Psoas muscle (tissue), 8 donors: ENCODE results near the gene ARMC3. TPM values are rescaled to one million over a fixed set of nuclear protein-coding genes. Genes with fewer than 3 reads are reported as not detected.

ENCODE experiments used
- ATAC-seq, 4 donors: fragments of 200-7000 bp; cut with Tn5 transposase; one replicate each; pipeline ENCODE4 v1.9.1; 2020; ENCODE audit warnings: moderate library complexity in 3 of 4, mild to moderate bottlenecking in 2 of 4
- DNase-seq, 2 donors: peaks; one replicate each; pipeline ENCODE4 v3.0.0-alpha.2; 2020
- H3K27ac ChIP-seq: fragments of 200-600 bp; one replicate; pipeline ENCODE4 v1.8.0; 2022
- H3K27me3 ChIP-seq, 3 donors: fragments of 200-600 bp in 1 of 3; one replicate each; pipeline versions ENCODE4 v1.6.1 to v1.8.0; 2013 to 2022; ENCODE audit warnings: low read length in 2 of 3, mild to moderate bottlenecking in 2 of 3, moderate library complexity in 1 of 3; ENCODE audit not compliant: insufficient read depth in 3 of 3
- H3K36me3 ChIP-seq, 2 donors: fragments of 200-600 bp in 1 of 2; one replicate each; pipeline versions ENCODE4 v1.6.1 to v1.8.0; 2013 to 2022; ENCODE audit warnings: low read depth in 1 of 2, mild to moderate bottlenecking in 1 of 2, moderate library complexity in 1 of 2; ENCODE audit not compliant: insufficient read depth in 1 of 2
- H3K4me1 ChIP-seq: fragments of 200-600 bp; one replicate; pipeline ENCODE4 v1.8.0; 2022
- H3K4me3 ChIP-seq: fragments of 200-600 bp; one replicate; pipeline ENCODE4 v1.8.0; 2022; ENCODE audit warnings: mild to moderate bottlenecking
- H3K9me3 ChIP-seq: fragments of 200-600 bp; one replicate; pipeline ENCODE4 v1.8.0; 2022
- CTCF ChIP-seq: fragments of 200-600 bp; IDR thresholded peaks from one replicate; pipeline ENCODE4 v1.8.0; 2022; ENCODE audit warnings: antibody characterized with exemption
- WGBS, 3 donors: extraction: QIAGEN DNeasy Blood & Tissue Kit; methylation state at CpG; one replicate each; pipeline versions ENCODE4 v1.1.6 to v1.1.7; 2013; 5-methylcytosine and 5-hydroxymethylcytosine counted together
- intact Hi-C, 2 donors: fragments of 100-400 bp; cut with DNase I; formaldehyde crosslinking; loops; one replicate each; pipeline versions ENCODE4 v1.11.0 to v1.14.2; 2022
- polyA plus RNA-seq, 3 donors: library from polyadenylated mRNA; stranded (reverse); fragments of 200-250 nt; gene quantifications; one replicate each; pipeline ENCODE4 v1.2.3, GENCODE V29; 2013
- total RNA-seq, 4 donors: library from RNA; stranded (reverse); fragmentation: NEBNext Ultra II Directional in 2 of 4; extraction: Animal tissue kit (Norgen Biotek cat#: 25700) in 2 of 4; gene quantifications; one replicate each; pipeline versions ENCODE4 v1.2.1 to v1.2.4, GENCODE V29; 2021 to 2023
- donor health status: healthy with polysubstance abuse.
- donor health status: DM: no; HTN: no; CAD: no; lungs with moderate emphysema.
- donor health status: Bipolar disorder and iron deficiency.
- donor health status: healthy.
- donor health status: DM: yes; HTN: yes; CAD: no.
- donor health status: DM: no; HTN: no; CAD: no.
- donor health status: DM: no; HTN: no; CAD: no.
- donor health status: DM: yes; HTN: yes; CAD: no.

The ARMC3 gene
- total and polyA plus RNA-seq, 7 donors: not detected

GRCh38 chr10:22932626-22933370 is 4.9 kb downstream of the ARMC3 start:
- H3K4me3 ChIP-seq: no peak overlapping the region
- H3K9me3 ChIP-seq: no peaks in the 10 kb centered on the region
- WGBS, 3 donors: 25 to 55% (median 34%) methylated on average over 5 of the region's 5 CpGs
- peak in 2 of 4 donors; percentile 34 to 42 for ATAC-seq
- no peak for DNase-seq
- peaks cover 0 to 3% (median 2%) of the 10 kb centered on the region in 3 donors for H3K27me3 ChIP-seq
- no peaks in the 10 kb centered on the region for H3K36me3 ChIP-seq
- intact Hi-C loops: no loop called here
- H3K27ac ChIP-seq: no peak overlapping the region
- no peaks in the 10 kb centered on the region for H3K4me1 ChIP-seq
- TF ChIP-seq CTCF: no peak

- Histone ChIP-seq H3K36me3 (no peaks in the 10 kb centered on the region), H3K4me1 (no peaks in the 10 kb centered on the region), H3K27ac (no peak overlapping the region), H3K27me3 (peaks cover 0 to 2% (median 0%) of the 10 kb centered on the region in 3 donors), H3K9me3 (no peaks in the 10 kb centered on the region), H3K4me3 (no peak overlapping the region)
- 30 to 52% (median 43%) methylated on average over 3 of the region's 3 CpGs for WGBS, 3 donors
- intact Hi-C loops: no loop called here
- DNase-seq (no peak), ATAC-seq (no peak)
- TF ChIP-seq CTCF: no peak
These were observed 6.9 kb downstream of the ARMC3 start for GRCh38 chr10:22934726-22935125.

- H3K36me3 ChIP-seq: no peaks in the 10 kb centered on the region
- no peak overlapping the region for H3K4me3 ChIP-seq
- whole genome bisulfite sequencing, 3 donors: 89% methylated on average over 1 of the region's 1 CpG
- no peak for TF ChIP-seq CTCF
- no peak overlapping the region for H3K27ac ChIP-seq
- H3K4me1 ChIP-seq: no peaks in the 10 kb centered on the region
- H3K27me3 ChIP-seq: peaks cover 0 to 5% (median 0%) of the 10 kb centered on the region in 3 donors
- H3K9me3 ChIP-seq: peaks cover 13% of the 10 kb centered on the region
- intact Hi-C loops: no loop called here
- no peak for DNase-seq
- no peak for ATAC-seq
These were observed 14.6 kb downstream of the ARMC3 start for GRCh38 chr10:22942437-22942836.

GRCh38 chr10:22945934-22946673 is 18.3 kb downstream of the ARMC3 start:
- ATAC-seq: no peak
- H3K4me3 ChIP-seq: no peak overlapping the region
- H3K36me3 ChIP-seq: no peaks in the 10 kb centered on the region
- WGBS, 3 donors: 88 to 92% (median 90%) methylated on average over 2 of the region's 2 CpGs
- intact Hi-C loops: no loop called here
- TF ChIP-seq CTCF: no peak
- peaks cover 0 to 3% (median 0%) of the 10 kb centered on the region in 3 donors for H3K27me3 ChIP-seq
- no peaks in the 10 kb centered on the region for H3K4me1 ChIP-seq
- H3K9me3 ChIP-seq: peaks cover 13% of the 10 kb centered on the region
- no peak overlapping the region for H3K27ac ChIP-seq
- DNase-seq: no peak
